Limb (tissue), 2 donors: Measurements from ENCODE around the gene ARHGEF12.
A peak's percentile ranks its signal among the peaks of the same experiment; 100 is the strongest.
"Not testable (repeated sequence)": the region's sequence is repeated elsewhere in the genome, so short reads cannot be mapped to it uniquely, and the experiment has no call there.

ENCODE experiments used
- DNase-seq, 2 donors: peaks; one replicate each; pipeline ENCODE4 v3.0.0-alpha.2; 2016; ENCODE audit errors: extremely low spot score in 2 of 2

Gene ARHGEF12

GRCh38 chr11:120482149-120482548 lies 145.9 kb downstream of the ARHGEF12 start:
- DNase-seq = no peak

- no peak for DNase-seq
These were observed 148.5 kb downstream of the ARHGEF12 start for GRCh38 chr11:120484722-120485121.

- DNase-seq = no peak
These were observed 149.9 kb downstream of the ARHGEF12 start for GRCh38 chr11:120486138-120486537.

DNA sequence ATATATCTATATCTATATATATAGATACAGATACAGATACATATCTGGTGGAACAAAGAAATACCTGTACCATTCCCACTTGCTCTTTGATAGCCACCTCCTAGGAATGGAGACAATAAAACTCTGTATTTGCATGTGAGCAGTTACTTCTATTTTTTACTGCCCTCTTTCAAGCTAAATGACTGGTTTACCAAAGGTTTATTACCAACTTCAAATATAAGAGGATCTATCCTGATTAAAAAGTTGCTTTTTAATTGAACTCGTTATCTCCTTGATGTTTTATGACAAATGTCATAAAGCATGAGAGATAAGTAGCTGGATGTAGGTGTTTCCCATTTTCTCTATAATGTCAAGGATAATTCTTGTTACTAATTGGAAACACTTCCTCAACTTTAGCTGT lies 153.6 kb downstream of the ARHGEF12 start:
- DNase-seq = no peak

DNA sequence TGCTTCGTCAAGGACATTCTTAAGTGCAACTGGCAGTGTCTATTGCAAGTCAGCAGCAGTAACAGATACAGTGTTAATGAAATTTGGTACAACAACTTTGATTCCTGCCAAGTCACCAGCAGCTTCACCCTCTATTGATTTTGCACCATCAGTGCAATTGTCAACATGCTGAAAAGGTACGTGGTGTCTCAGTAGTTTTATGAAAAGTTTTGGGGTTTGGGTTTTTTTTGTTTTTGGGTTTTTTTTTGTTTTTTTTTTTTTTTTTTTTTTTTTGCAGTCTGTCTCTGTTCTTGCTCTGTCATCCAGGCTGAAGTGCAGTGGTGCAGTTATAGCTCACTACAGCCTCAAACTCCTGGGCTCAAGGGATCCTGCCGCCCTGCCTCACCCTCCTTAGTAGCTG lies 156.3 kb downstream of the ARHGEF12 start:
- DNase-seq = no peak

DNA sequence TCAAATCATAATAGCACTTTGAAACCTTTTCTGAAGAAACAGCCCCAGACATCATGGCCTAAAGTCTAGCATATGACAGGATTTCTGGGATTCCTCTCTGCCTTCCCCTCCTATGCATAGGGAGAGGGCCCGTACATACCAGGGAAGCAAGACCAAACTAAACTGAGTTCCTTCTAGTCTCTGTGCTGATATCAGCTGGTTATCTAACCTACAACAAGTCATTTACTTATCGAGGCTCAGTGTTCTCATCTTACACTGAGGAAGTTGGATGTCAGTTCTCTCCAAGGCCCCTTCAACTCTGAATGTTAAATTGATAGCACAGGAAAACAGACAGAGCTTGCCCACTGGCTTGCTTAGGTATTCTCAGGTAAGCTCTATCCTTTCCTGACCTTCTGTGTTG lies 158.4 kb downstream of the ARHGEF12 start:
- no peak for DNase-seq

- no peak for DNase-seq
These were observed 162.9 kb downstream of the ARHGEF12 start for GRCh38 chr11:120499088-120499487.

GRCh38 chr11:120499859-120500258 lies 163.6 kb downstream of the ARHGEF12 start:
- DNase-seq = no peak

DNA sequence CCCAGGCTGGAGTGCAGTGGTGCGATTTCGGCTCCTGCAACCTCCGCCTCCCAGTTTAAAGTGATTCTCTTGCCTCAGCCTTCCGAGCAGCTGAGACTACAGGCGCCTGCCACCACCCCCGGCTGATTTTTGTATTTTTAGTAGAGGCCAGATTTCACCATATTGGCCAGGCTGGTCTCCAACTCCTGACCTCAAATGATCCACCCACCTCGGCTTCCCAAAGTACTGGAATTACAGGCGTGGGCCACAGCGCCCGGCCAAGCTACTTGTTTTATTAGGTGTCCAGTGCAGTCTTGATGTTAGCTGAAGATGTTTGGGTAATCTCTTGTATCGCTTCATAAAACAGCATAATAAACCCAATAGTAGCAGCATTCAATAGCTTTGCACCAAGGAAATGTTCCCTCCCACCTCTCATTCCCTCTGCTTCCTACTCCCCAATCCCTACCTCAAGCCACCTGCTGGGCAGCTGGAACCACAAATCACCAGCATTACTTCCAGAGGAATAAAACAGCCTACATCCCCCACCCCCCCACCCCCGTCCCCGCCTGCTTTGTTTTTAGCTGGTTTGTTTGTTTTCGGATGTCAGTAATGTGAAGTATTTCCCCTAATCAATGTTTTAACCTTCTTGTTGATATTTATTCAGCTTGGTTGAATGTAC lies 164.3 kb downstream of the ARHGEF12 start:
- no peak for DNase-seq

DNA sequence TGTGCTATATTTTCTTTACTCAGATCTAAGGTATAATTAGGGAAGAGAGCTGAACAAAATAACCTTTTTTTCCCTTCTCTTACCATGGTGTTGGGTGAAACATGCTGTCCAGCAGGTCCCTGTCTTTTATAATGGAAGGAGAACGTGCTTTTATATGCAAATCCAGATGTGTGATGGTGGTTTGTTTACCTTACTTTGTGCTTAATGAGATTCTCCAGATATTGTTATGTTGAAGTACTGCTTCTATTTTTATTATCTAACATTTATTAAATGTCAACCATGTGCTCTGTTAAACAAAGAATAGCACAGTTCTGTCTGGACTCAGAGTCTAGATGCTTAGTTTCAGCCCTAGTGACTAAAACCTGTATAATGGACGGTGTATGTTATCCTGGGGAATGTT lies 165.2 kb downstream of the ARHGEF12 start:
- no peak for DNase-seq

DNA sequence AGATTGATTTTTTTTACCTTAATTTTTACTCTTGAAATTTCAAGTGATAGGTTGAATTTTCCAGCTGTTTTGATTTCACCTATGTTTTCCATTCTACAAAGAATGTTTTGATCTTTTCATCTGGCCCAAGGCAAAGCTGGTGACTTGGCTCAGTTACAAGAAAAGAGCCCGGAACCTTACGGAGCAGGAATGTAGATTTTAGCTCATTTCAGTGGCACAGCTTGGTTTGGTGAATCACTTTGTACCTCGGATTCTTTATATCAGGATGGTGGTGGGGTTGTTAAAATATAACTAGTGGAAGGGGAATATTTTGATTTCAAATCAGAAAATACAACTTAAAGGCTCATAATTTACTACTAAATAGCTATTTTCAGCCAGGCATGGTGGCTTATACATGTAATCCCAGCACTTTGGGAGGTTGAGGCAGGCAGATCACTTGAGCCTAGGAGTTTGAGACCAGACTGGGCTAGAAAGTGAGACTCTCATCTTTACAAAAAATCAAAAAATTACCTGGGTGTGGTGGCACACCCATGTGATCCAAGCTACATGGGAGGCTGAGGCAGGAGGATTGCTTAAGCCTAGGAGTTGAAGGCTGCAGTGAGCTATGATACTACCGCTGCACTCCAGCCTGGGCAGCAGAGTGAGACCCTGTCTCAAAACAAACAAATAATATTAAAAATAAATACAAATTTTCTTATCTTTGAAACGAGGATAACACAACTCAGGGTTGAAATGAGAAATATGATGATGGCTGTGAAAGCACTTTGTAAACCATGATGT lies 166.0 kb downstream of the ARHGEF12 start:
- no peak for DNase-seq

DNA sequence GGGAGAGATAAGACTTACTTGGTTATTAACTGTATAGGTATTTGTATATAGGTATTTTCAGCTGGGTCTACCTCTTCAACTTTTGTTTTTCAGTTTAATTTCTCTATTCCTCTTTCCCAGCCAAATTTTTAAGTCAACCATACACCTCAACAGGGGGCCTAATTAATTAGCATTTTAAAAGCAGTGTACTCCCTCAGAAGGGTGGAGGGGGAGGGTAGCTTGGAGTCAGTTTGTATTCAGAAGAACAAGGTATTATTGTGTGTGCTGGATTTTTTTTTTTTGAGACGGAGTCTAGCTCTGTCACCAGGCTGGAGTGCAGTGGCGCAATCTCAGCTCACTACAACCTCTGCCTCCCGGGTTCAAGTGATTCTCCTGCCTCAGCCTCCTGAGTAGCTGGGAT lies 167.3 kb downstream of the ARHGEF12 start:
- DNase-seq = not testable (repeated sequence)

GRCh38 chr11:120505801-120506425 lies 169.7 kb downstream of the ARHGEF12 start:
- DNase-seq = no peak

GRCh38 chr11:120509346-120510053 lies 173.3 kb downstream of the ARHGEF12 start:
- DNase-seq = peak in 1 of 2 donors; percentile 8

GRCh38 chr11:120510406-120511115 lies 174.3 kb downstream of the ARHGEF12 start:
- DNase-seq = no peak

DNA sequence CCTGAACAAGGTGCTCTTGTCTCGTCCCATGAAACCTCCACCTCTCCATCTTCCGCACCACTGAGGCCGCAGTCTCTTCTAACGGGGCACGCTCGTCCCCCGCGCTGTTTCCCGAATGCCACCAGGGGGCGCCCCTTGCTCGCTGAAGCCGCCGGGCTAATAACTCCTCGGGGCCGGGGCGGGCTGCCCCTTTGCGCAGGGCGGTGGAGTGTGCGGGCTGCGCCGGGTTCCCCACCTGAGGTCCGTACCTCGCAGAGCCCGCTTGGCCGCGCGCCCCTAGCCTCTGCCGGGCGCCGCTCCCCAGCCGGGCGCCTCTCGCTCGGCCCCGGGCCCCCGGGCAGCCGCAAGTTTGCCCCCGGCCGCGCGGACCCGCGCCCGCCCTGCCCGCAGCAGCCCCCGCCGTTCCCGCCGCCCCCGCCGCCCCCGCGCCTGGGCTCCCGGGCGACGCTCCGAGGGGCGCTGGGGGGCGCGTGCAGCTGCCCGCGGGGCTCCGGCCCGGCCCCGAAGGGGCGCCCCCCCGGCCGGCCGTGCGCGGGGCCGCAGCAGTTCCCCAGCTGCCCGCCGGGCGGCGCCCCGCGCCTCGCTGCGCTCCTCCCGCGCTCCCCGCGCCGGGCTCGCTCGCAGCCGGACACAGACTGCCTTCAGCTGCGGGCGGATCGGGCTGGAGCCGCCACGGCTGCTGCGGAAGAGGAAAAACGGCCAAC lies 175.1 kb downstream of the ARHGEF12 start, which contains the start of gene GRIK4:
Gene GRIK4, plus strand, starts transcription at position 633 of the 704 bp plus-strand sequence. CDS start 148,571 bp downstream, outside the sequence.
- peak; percentile 80 to 92 for DNase-seq

- peak in 1 of 2 donors; percentile 67 for DNase-seq
These were observed 175.9 kb downstream of the ARHGEF12 start for GRCh38 chr11:120511820-120512738.

GRCh38 chr11:120512739-120513435 lies 176.7 kb downstream of the ARHGEF12 start:
- peak in 1 of 2 donors; percentile 54 for DNase-seq
